Neural crest cell (in vitro differentiated cells): ENCODE data around the gene EIF4E1B. TPM values are rescaled to one million over a fixed set of nuclear protein-coding genes. Genes with fewer than 3 reads are reported as not detected.
A peak's percentile ranks its signal among the peaks of the same experiment; 100 is the strongest.

Experiments
- DNase-seq: peaks from one replicate; pipeline ENCODE4 v3.0.0; 2021; ENCODE audit warnings: low read depth, mixed read lengths, low spot score
- H3K27ac Mint-ChIP-seq: one replicate; pipeline ENCODE4 v1.8.0; 2021; ENCODE audit warnings: mild to moderate bottlenecking, mixed read lengths; ENCODE audit not compliant: unreplicated experiment
- H3K27me3 Mint-ChIP-seq: 2 replicates; pipeline ENCODE4 v1.8.0; 2021; ENCODE audit warnings: low read depth, mild to moderate bottlenecking, mixed read lengths
- H3K36me3 Mint-ChIP-seq: 2 replicates; pipeline ENCODE4 v1.8.0; 2021; ENCODE audit warnings: low read depth, mild to moderate bottlenecking, mixed read lengths
- H3K4me1 Mint-ChIP-seq: 2 replicates; pipeline ENCODE4 v1.8.0; 2021; ENCODE audit warnings: mixed read lengths
- H3K4me3 Mint-ChIP-seq: one replicate; pipeline ENCODE4 v1.8.0; 2021; ENCODE audit warnings: mild to moderate bottlenecking, mixed read lengths
- H3K9me3 Mint-ChIP-seq: 2 replicates; pipeline ENCODE4 v1.8.0; 2021; ENCODE audit warnings: mixed read lengths
- total RNA-seq: library from RNA; stranded (reverse); gene quantifications from 2 replicates; pipeline ENCODE4 v1.2.1, GENCODE V29; 2021
- TF ChIP-seq, protein P1 (sequence below): fragments of 200-600 bp; sonication (generic); conservative IDR thresholded peaks from 2 replicates; pipeline ENCODE4 v1.5.0; 2021; ENCODE audit warnings: antibody characterized with exemption, mild to moderate bottlenecking

EIF4E1B gene
- total RNA-seq, 1 donor from 2014 or later, result not detected

DNA sequence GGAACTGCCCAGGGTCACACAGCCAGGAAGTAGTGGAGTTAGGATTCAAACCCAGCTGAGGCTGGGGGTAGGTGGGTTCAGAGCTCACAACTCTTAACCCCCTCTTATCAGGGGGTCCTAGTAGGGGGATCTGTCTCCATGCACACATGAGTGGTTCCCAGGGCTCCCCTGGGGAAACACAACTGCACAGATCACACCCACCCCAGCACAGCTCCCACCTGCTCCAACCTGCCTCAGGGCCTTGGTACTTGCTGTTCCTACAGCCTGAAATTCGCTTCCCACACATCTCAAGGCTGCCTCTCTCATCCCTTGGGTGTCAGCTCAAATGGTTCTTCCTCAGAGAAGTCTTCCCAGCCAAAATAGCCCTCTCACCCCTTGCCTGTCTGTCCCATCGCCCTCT, 5.0 kb upstream of the EIF4E1B start:
- TF ChIP-seq, protein P1, sequence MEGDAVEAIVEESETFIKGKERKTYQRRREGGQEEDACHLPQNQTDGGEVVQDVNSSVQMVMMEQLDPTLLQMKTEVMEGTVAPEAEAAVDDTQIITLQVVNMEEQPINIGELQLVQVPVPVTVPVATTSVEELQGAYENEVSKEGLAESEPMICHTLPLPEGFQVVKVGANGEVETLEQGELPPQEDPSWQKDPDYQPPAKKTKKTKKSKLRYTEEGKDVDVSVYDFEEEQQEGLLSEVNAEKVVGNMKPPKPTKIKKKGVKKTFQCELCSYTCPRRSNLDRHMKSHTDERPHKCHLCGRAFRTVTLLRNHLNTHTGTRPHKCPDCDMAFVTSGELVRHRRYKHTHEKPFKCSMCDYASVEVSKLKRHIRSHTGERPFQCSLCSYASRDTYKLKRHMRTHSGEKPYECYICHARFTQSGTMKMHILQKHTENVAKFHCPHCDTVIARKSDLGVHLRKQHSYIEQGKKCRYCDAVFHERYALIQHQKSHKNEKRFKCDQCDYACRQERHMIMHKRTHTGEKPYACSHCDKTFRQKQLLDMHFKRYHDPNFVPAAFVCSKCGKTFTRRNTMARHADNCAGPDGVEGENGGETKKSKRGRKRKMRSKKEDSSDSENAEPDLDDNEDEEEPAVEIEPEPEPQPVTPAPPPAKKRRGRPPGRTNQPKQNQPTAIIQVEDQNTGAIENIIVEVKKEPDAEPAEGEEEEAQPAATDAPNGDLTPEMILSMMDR, result no peak
- Mint-ChIP-seq H3K4me3 (no peak overlapping the region), H3K36me3 (no peaks in the 10 kb centered on the region), H3K4me1 (peaks cover under 1% of the 10 kb centered on the region), H3K27me3 (peaks cover 89% of the 10 kb centered on the region), H3K27ac (no peak overlapping the region), H3K9me3 (no peaks in the 10 kb centered on the region)
- no peak for DNase-seq

DNA sequence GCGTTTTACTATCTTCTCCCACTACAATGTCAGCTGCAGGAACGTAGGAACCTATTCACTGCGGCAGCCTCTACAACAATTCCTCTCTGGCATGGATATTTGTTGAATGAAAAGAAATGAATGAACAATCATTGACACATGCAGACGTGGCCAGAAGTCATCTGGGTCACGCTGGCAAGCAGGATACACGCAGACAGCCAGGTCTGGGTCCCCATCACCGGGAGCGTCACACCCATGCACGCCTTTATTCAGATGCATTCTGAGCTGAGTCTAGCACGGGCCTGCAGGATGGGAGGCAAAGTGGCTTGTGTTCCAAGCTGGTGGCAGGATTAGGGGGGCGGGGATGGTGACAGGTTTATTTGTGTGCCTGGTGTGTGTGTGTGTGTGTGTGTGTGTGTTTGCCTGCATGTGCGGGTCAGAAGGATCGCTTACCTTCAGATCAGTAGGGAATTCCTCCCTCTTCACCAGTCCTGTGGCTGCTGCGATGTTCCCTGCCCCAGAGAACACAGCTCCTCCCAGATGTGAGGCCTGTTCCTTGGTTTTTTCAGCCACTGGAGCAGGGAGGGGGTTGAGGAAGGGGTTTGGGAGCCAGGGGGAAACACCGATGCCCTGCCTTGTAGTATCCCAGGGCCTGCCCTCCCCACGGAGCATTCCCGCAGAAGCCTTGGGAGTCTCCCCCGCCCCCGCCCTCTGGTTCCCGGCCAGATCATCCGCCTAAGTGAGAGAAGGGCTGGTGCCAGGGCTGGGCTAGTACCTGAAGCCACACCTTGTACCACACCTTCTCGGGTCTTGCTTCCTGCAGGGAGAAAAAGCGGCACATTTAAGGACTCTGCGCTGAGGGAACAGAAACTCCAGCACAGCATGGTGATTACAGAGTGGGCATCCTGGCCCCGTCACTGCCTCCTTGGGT, 4.3 kb upstream of the EIF4E1B start:
- peaks cover 89% of the 10 kb centered on the region for H3K27me3 Mint-ChIP-seq

DNA sequence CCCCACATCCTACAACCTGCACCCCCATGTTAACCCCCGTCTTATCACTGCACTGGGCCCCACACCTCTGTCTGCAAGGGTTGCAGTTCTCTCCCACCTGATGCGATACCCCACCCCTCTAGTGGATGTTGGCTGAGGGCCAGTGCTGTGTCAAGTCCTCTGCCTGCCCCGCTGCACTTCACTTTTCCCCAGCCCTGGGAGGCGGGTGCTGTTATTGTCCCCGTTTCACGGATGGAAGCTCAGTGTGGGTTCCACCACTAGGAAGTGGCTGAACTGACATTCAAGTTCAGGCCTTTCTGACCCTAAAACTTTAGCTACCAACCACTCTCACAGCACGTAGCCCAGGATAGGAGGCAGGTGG, 3.6 kb upstream of the EIF4E1B start:
- no peak for DNase-seq
- H3K4me3 Mint-ChIP-seq, result no peak overlapping the region
- H3K27ac Mint-ChIP-seq, result no peak overlapping the region
- H3K36me3 Mint-ChIP-seq, result no peaks in the 10 kb centered on the region
- peaks cover 6% of the 10 kb centered on the region for H3K4me1 Mint-ChIP-seq
- H3K9me3 Mint-ChIP-seq, result no peaks in the 10 kb centered on the region
- H3K27me3 Mint-ChIP-seq, result peaks cover 90% of the 10 kb centered on the region
- TF ChIP-seq, protein P1, result no peak

More for the DNA sequence above, 4.3 kb upstream of the EIF4E1B start:
- DNase-seq, result no peak
- Mint-ChIP-seq H3K36me3 (no peaks in the 10 kb centered on the region), H3K4me3 (no peak overlapping the region), H3K27ac (no peak overlapping the region), H3K4me1 (peaks cover 6% of the 10 kb centered on the region), H3K9me3 (no peaks in the 10 kb centered on the region)
- TF ChIP-seq, protein P1, result no peak

DNA sequence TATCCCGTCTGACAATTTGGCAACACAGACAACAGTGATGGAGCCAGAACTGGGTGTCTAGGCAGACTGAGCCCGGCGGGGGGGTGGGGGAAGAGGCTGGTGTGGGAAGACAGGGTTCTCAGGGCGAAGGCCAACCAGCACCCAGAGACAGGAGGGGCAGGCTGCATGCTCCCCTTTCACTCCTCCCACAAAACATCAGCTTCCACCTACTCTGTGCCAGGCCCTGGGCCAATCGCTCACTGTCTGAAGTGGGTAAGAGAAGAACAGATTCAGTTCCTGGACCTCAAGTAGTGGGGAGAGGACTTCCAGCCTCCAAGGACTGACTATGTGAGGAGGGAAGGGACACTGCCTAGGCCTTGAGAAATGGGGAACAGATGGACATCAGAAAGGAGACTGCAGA, 2.9 kb upstream of the EIF4E1B start:
- H3K36me3 Mint-ChIP-seq, result no peaks in the 10 kb centered on the region
- peaks cover 91% of the 10 kb centered on the region for H3K27me3 Mint-ChIP-seq
- H3K4me1 Mint-ChIP-seq, result peaks cover 6% of the 10 kb centered on the region
- H3K4me3 Mint-ChIP-seq, result no peak overlapping the region
- no peak for DNase-seq
- no peaks in the 10 kb centered on the region for H3K9me3 Mint-ChIP-seq
- TF ChIP-seq, protein P1, result no peak
- no peak overlapping the region for H3K27ac Mint-ChIP-seq

DNA sequence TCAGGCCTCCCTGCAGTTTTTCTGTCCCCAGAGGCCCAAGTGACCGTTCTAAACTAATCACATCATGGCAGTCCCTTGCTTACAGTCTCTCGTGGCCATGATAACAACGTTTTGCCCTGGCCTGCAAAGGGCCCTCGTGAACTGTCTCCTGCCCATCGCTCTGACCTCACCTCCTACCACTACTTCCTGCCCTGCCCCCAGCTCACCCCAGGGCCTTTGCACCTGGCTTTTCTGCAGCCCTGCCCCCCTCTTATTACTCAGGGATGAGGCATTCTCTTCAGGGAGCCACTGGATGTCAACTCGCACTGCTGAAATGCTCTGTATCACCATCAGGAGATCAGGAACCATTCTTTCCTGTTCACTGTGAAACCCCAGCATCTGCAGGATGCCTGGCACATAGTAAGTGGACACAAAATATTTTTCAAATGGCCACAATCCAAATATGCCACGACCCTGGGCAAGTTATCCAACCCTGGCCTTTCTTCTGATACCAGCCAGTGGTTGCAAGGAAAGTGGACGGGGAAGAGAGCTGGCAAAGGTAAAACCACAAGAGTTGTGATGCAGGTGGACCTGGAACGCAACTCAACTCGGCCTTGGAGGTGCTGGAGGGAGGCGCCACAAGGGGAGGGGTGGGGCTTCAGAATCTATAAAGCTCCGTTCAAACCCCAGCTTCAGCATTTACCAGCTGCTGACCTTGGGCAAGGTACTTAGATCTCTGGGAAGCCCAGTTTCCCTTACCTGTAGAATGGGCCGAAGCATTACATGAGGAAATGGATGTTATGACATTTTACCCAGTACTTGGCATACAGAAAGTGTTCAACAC, 1.9 kb upstream of the EIF4E1B start:
- Mint-ChIP-seq H3K36me3 (no peaks in the 10 kb centered on the region), H3K9me3 (no peaks in the 10 kb centered on the region), H3K4me1 (peaks cover 6% of the 10 kb centered on the region), H3K27ac (no peak overlapping the region), H3K4me3 (peak overlapping the region; percentile 81), H3K27me3 (peaks cover 91% of the 10 kb centered on the region)
- no peak for DNase-seq
- TF ChIP-seq, protein P1, result no peak
